ENCODE data around the gene ARHGAP24.

DNA sequence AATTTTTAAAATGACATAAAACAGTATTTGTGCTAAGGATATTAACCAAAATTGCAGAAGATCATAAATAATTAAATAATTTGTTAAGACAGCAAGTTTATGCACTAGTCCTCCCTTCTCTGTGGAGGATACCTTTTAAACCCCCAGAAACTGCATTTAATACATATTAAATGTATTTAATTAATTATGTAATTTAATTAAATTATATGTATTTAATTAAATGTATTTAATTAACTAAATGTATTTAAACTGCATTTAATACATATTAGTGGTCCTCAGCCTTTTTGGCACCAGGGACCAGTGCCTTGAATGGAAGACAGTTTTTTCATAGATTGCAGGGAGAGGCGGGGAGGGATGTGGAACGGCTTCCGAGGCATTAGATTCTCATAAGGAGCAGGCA is 404.6 kb downstream of the ARHGAP24 start:
- TF ChIP-seq, protein P1, sequence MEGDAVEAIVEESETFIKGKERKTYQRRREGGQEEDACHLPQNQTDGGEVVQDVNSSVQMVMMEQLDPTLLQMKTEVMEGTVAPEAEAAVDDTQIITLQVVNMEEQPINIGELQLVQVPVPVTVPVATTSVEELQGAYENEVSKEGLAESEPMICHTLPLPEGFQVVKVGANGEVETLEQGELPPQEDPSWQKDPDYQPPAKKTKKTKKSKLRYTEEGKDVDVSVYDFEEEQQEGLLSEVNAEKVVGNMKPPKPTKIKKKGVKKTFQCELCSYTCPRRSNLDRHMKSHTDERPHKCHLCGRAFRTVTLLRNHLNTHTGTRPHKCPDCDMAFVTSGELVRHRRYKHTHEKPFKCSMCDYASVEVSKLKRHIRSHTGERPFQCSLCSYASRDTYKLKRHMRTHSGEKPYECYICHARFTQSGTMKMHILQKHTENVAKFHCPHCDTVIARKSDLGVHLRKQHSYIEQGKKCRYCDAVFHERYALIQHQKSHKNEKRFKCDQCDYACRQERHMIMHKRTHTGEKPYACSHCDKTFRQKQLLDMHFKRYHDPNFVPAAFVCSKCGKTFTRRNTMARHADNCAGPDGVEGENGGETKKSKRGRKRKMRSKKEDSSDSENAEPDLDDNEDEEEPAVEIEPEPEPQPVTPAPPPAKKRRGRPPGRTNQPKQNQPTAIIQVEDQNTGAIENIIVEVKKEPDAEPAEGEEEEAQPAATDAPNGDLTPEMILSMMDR (IDR thresholded peaks at IDR 0.05; ENCODE audit: insufficient read depth, low read length, poor library complexity, severe bottlenecking), result no peak
- TF ChIP-seq EZH2phosphoT487 (conservative IDR thresholded peaks at IDR 0.05; ENCODE audit: low read length), result no peak
